VCaP (cell line): ENCODE results near the gene ASMTL.
A peak's percentile ranks its signal among the peaks of the same experiment; 100 is the strongest.

ENCODE experiments used
- H3K27ac ChIP-seq: fragments of 450-650 bp; 2 replicates; pipeline ENCODE4 v1.5.1; 2017
- CTCF ChIP-seq: fragments of 450-650 bp; conservative IDR thresholded peaks from 2 replicates; pipeline ENCODE4 v1.5.1; 2017; ENCODE audit warnings: mild to moderate bottlenecking, moderate library complexity

Gene ASMTL

GRCh38 chrX:1486177-1486576 is 33.5 kb upstream of the ASMTL start:
- no peak overlapping the region for H3K27ac ChIP-seq
- TF ChIP-seq CTCF: no peak

- no peak for TF ChIP-seq CTCF
- no peak overlapping the region for H3K27ac ChIP-seq
Observed at GRCh38 chrX:1485033-1485432, 32.3 kb upstream of the ASMTL start.

- no peak for TF ChIP-seq CTCF
- H3K27ac ChIP-seq: no peak overlapping the region
Observed at GRCh38 chrX:1484638-1485019, 31.9 kb upstream of the ASMTL start.

GRCh38 chrX:1483843-1484637 is 31.3 kb upstream of the ASMTL start:
- no peak for TF ChIP-seq CTCF
- H3K27ac ChIP-seq: no peak overlapping the region

GRCh38 chrX:1482530-1482928 is 29.8 kb upstream of the ASMTL start:
- H3K27ac ChIP-seq: peak overlapping the region; percentile 60; the same call in 1 of the 2 replicates

GRCh38 chrX:1481636-1482529 is 29.2 kb upstream of the ASMTL start:
- H3K27ac ChIP-seq: peak overlapping the region; percentile 60; the same call in 1 of the 2 replicates
- no peak for TF ChIP-seq CTCF

GRCh38 chrX:1480082-1480785 is 27.5 kb upstream of the ASMTL start:
- H3K27ac ChIP-seq: no peak overlapping the region
- no peak for TF ChIP-seq CTCF
